HG03196 (cell line): Measurements from ENCODE around the gene PSAPL1.

Source experiments
- ATAC-seq: cut with Tn5 transposase; IDR thresholded peaks from one replicate; pipeline ENCODE4 v1.9.1; 2021; ENCODE audit not compliant: unreplicated experiment

The PSAPL1 gene

GRCh38 chr4:7398788-7399439, 35.8 kb downstream of the PSAPL1 start:
- no peak for ATAC-seq

GRCh38 chr4:7398104-7398423, 36.7 kb downstream of the PSAPL1 start:
- ATAC-seq: no peak

- ATAC-seq: no peak
Measured at GRCh38 chr4:7397206-7398103, 37.3 kb downstream of the PSAPL1 start.

GRCh38 chr4:7396186-7396910, 38.4 kb downstream of the PSAPL1 start:
- no peak for ATAC-seq

- no peak for ATAC-seq
Measured at GRCh38 chr4:7395645-7396044, 39.1 kb downstream of the PSAPL1 start.

GRCh38 chr4:7394681-7395451, 39.9 kb downstream of the PSAPL1 start:
- no peak for ATAC-seq

GRCh38 chr4:7393601-7394575, 40.8 kb downstream of the PSAPL1 start:
- ATAC-seq: no peak

- no peak for ATAC-seq
Measured at GRCh38 chr4:7392438-7393421, 42.0 kb downstream of the PSAPL1 start.

- no peak for ATAC-seq
Measured at GRCh38 chr4:7391637-7392437, 42.9 kb downstream of the PSAPL1 start.

- ATAC-seq: no peak
Measured at GRCh38 chr4:7390906-7391636, 43.7 kb downstream of the PSAPL1 start.

GRCh38 chr4:7390336-7390735, 44.4 kb downstream of the PSAPL1 start:
- no peak for ATAC-seq

- no peak for ATAC-seq
Measured at GRCh38 chr4:7389719-7390118, 45.0 kb downstream of the PSAPL1 start.

- ATAC-seq: no peak
Measured at GRCh38 chr4:7389101-7389701, 45.5 kb downstream of the PSAPL1 start.

- no peak for ATAC-seq
Measured at GRCh38 chr4:7388627-7389026, 46.1 kb downstream of the PSAPL1 start.

- no peak for ATAC-seq
Measured at GRCh38 chr4:7387925-7388324, 46.8 kb downstream of the PSAPL1 start.

- no peak for ATAC-seq
Measured at GRCh38 chr4:7384929-7385890, 49.5 kb downstream of the PSAPL1 start.
